Measurements from ENCODE around the gene SLC9A7.

- no peak for TF ChIP-seq STAT1 (IDR thresholded peaks at IDR 0.05; ENCODE audit: unreplicated experiment)
- no peak for TF ChIP-seq CTCF (conservative IDR thresholded peaks at IDR 0.05; ENCODE audit: low read depth in 2 of 2)
- TF ChIP-seq EZH2phosphoT487 (IDR thresholded peaks at IDR 0.05; ENCODE audit: unreplicated experiment): no peak
- TF ChIP-seq POLR2AphosphoS5 (IDR thresholded peaks at IDR 0.05; ENCODE audit: low read depth): no peak
- TF ChIP-seq EZH2 (IDR thresholded peaks at IDR 0.05; ENCODE audit: low read depth, unreplicated experiment): no peak
Measured at GRCh38 chrX:46582966-46583365, 176.0 kb downstream of the SLC9A7 start.

Measured in GM23338 (cell line).